Astrocyte (in vitro differentiated cells and primary cell): Measurements from ENCODE around the gene AOAH. TPM values are rescaled to one million over a fixed set of nuclear protein-coding genes. Genes with fewer than 3 reads are reported as not detected.

ENCODE experiments used
- DNase-seq: peaks from one replicate; pipeline ENCODE4 v3.0.0-alpha.2; 2010; ENCODE audit warnings: low read depth
- FAIRE-seq: peaks from 2 replicates; lab custom pipeline; 2011; peaks lifted over from hg19 to GRCh38; lab: Jason Lieb, UNC
- H2AFZ ChIP-seq: 2 replicates; pipeline ENCODE4 v1.6.0; 2012; ENCODE audit warnings: low read depth, low read length, inconsistent platforms
- H3K27ac ChIP-seq: 2 replicates; pipeline ENCODE4 v1.5.1; 2011; ENCODE audit warnings: low read depth, low read length, inconsistent platforms
- H3K27me3 ChIP-seq: 2 replicates; pipeline ENCODE4 v1.6.0; 2011; ENCODE audit warnings: low read length, inconsistent platforms; ENCODE audit not compliant: insufficient read depth
- H3K36me3 ChIP-seq: 2 replicates; pipeline ENCODE4 v1.5.1; 2011; ENCODE audit warnings: low read length, inconsistent platforms; ENCODE audit not compliant: insufficient read depth
- H3K4me1 ChIP-seq: 2 replicates; pipeline ENCODE4 v1.5.1; 2011; ENCODE audit warnings: low read length, inconsistent platforms; ENCODE audit not compliant: insufficient read depth
- H3K4me2 ChIP-seq: 2 replicates; pipeline ENCODE4 v1.6.0; 2012; ENCODE audit warnings: low read length, inconsistent platforms
- H3K4me3 ChIP-seq: 2 replicates; pipeline ENCODE4 v1.5.1; 2011; ENCODE audit warnings: low read depth, mild to moderate bottlenecking, low read length, inconsistent platforms; ENCODE audit not compliant: insufficient read depth
- H3K79me2 ChIP-seq: 2 replicates; pipeline ENCODE4 v1.6.0; 2012; ENCODE audit warnings: mild to moderate bottlenecking, low read length, inconsistent platforms; ENCODE audit not compliant: insufficient read depth
- H3K9ac ChIP-seq: 2 replicates; pipeline ENCODE4 v1.6.0; 2012; ENCODE audit warnings: mild to moderate bottlenecking, low read length, inconsistent platforms
- H3K9me3 ChIP-seq: 2 replicates; pipeline ENCODE4 v1.5.1; 2012; ENCODE audit warnings: low read depth, mild to moderate bottlenecking, low read length, inconsistent platforms; ENCODE audit not compliant: insufficient read depth
- H4K20me1 ChIP-seq: 2 replicates; pipeline ENCODE4 v1.6.0; 2012; ENCODE audit warnings: low read length, inconsistent platforms; ENCODE audit not compliant: insufficient read depth
- H3K27ac Mint-ChIP-seq: one replicate; pipeline ENCODE4 v1.8.0; 2021; ENCODE audit warnings: mild to moderate bottlenecking, mixed read lengths; ENCODE audit not compliant: unreplicated experiment
- H3K27me3 Mint-ChIP-seq: one replicate; pipeline ENCODE4 v1.8.0; 2021; ENCODE audit warnings: low read depth, mixed read lengths; ENCODE audit not compliant: unreplicated experiment
- H3K36me3 Mint-ChIP-seq: one replicate; pipeline ENCODE4 v1.8.0; 2021; ENCODE audit warnings: low read depth, mixed read lengths; ENCODE audit not compliant: unreplicated experiment
- H3K4me1 Mint-ChIP-seq: one replicate; pipeline ENCODE4 v1.8.0; 2021; ENCODE audit warnings: low read depth, mixed read lengths; ENCODE audit not compliant: unreplicated experiment
- H3K4me3 Mint-ChIP-seq: one replicate; pipeline ENCODE4 v1.8.0; 2021; ENCODE audit warnings: mild to moderate bottlenecking, moderate library complexity, mixed read lengths; ENCODE audit not compliant: unreplicated experiment
- H3K9me3 Mint-ChIP-seq: one replicate; pipeline ENCODE4 v1.8.0; 2021; ENCODE audit warnings: mild to moderate bottlenecking, mixed read lengths; ENCODE audit not compliant: unreplicated experiment
- EZH2 ChIP-seq: IDR thresholded peaks from 2 replicates; pipeline ENCODE4 v1.6.1; 2012; ENCODE audit warnings: mild to moderate bottlenecking, low read length, inconsistent platforms; ENCODE audit not compliant: insufficient read depth
- total RNA-seq: library from RNA; stranded (reverse); gene quantifications from 2 replicates; pipeline ENCODE4 v1.2.1, GENCODE V29; 2021
- TF ChIP-seq, protein P1 (sequence below): IDR thresholded peaks from 2 replicates; pipeline ENCODE4 v1.5.1; 2011; ENCODE audit warnings: low read depth, mild to moderate bottlenecking, inconsistent platforms, low read length, moderate library complexity; ENCODE audit not compliant: insufficient read depth

AOAH gene
- total RNA-seq, 1 donor from 2014 or later = not detected

DNA sequence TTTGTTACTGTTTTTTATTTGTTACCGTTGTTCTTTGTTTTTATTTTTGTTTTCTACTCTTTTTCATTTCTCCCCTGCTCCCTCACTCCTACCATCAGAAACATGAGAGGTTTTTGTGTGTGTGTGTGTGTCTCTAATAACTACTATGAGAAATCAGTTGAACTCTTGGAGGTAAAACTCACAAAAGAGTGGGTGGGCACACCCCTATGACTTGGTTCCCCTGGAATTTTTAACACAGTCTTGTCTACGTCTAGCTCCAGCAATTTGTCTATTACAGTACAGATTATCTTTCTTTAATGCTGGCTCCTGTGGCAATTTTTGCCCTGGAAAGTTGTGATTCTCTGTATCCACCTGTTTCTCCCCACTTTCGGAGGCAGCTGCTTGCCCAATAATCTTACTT is 56.2 kb downstream of the AOAH start:
- H3K4me3 Mint-ChIP-seq = no peak overlapping the region
- no peak overlapping the region for H2AFZ ChIP-seq
- no peaks in the 10 kb centered on the region for H3K36me3 ChIP-seq
- no peaks in the 10 kb centered on the region for H3K27me3 ChIP-seq
- DNase-seq (peak; percentile 82), FAIRE-seq (no peak)
- H3K4me1 ChIP-seq = peaks cover 8% of the 10 kb centered on the region
- peaks cover 17% of the 10 kb centered on the region for H3K4me1 Mint-ChIP-seq
- no peaks in the 10 kb centered on the region for H4K20me1 ChIP-seq
- TF ChIP-seq, protein P1, sequence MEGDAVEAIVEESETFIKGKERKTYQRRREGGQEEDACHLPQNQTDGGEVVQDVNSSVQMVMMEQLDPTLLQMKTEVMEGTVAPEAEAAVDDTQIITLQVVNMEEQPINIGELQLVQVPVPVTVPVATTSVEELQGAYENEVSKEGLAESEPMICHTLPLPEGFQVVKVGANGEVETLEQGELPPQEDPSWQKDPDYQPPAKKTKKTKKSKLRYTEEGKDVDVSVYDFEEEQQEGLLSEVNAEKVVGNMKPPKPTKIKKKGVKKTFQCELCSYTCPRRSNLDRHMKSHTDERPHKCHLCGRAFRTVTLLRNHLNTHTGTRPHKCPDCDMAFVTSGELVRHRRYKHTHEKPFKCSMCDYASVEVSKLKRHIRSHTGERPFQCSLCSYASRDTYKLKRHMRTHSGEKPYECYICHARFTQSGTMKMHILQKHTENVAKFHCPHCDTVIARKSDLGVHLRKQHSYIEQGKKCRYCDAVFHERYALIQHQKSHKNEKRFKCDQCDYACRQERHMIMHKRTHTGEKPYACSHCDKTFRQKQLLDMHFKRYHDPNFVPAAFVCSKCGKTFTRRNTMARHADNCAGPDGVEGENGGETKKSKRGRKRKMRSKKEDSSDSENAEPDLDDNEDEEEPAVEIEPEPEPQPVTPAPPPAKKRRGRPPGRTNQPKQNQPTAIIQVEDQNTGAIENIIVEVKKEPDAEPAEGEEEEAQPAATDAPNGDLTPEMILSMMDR = no peak
- no peak for TF ChIP-seq EZH2
- peak overlapping the region; percentile 18 for H3K27ac ChIP-seq
- H3K79me2 ChIP-seq = no peaks in the 10 kb centered on the region
- no peaks in the 10 kb centered on the region for H3K36me3 Mint-ChIP-seq
- H3K4me3 ChIP-seq = no peak overlapping the region
- no peaks in the 10 kb centered on the region for H3K9me3 ChIP-seq
- no peaks in the 10 kb centered on the region for H3K9me3 Mint-ChIP-seq
- no peak overlapping the region for H3K9ac ChIP-seq
- H3K4me2 ChIP-seq = peak overlapping the region; percentile 16
- H3K27me3 Mint-ChIP-seq = no peaks in the 10 kb centered on the region
- H3K27ac Mint-ChIP-seq = peak overlapping the region; percentile 42

GRCh38 chr7:36667007-36667745 is 57.1 kb downstream of the AOAH start:
- Histone ChIP-seq H3K4me3 (no peak overlapping the region), H3K27ac (peak overlapping the region; percentile 37), H3K4me2 (no peak overlapping the region), H3K79me2 (no peaks in the 10 kb centered on the region), H3K4me1 (peaks cover 8% of the 10 kb centered on the region), H4K20me1 (no peaks in the 10 kb centered on the region), H2AFZ (no peak overlapping the region), H3K9ac (no peak overlapping the region), H3K27me3 (no peaks in the 10 kb centered on the region), H3K9me3 (no peaks in the 10 kb centered on the region), H3K36me3 (no peaks in the 10 kb centered on the region)
- H3K27ac Mint-ChIP-seq = peak overlapping the region; percentile 68
- no peak overlapping the region for H3K4me3 Mint-ChIP-seq
- no peaks in the 10 kb centered on the region for H3K9me3 Mint-ChIP-seq
- peaks cover 17% of the 10 kb centered on the region for H3K4me1 Mint-ChIP-seq
- no peaks in the 10 kb centered on the region for H3K36me3 Mint-ChIP-seq
- TF ChIP-seq, protein P1 = no peak
- no peak for TF ChIP-seq EZH2
- peak; percentile 78 for DNase-seq
- FAIRE-seq = no peak
- no peaks in the 10 kb centered on the region for H3K27me3 Mint-ChIP-seq

DNA sequence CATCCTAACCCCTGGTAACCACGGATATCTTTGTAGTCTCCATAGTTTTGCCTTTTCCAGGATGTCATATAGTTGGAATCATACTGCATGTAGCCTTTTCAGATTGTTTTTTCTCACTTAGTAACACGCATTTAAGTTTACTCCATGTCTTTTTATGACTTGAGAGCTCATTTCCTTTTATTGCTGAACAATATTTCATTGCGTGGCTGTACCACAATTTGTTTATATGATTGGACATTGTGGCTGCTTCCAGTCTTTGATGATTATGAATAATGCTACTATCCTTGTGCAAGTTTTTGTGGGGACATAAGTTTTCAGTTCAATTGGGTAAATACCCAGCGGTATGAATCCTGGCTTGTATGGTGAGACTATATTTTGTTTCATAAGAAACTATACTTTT is 60.8 kb downstream of the AOAH start:
- H3K27ac Mint-ChIP-seq = no peak overlapping the region
- TF ChIP-seq, protein P1 = no peak
- TF ChIP-seq EZH2 = no peak
- Histone ChIP-seq H3K4me1 (peaks cover 33% of the 10 kb centered on the region), H3K79me2 (no peaks in the 10 kb centered on the region), H4K20me1 (no peaks in the 10 kb centered on the region), H2AFZ (no peak overlapping the region), H3K27ac (no peak overlapping the region), H3K9me3 (no peaks in the 10 kb centered on the region), H3K36me3 (no peaks in the 10 kb centered on the region), H3K4me3 (no peak overlapping the region), H3K27me3 (no peaks in the 10 kb centered on the region), H3K9ac (no peak overlapping the region), H3K4me2 (no peak overlapping the region)
- H3K4me1 Mint-ChIP-seq = peaks cover 33% of the 10 kb centered on the region
- no peak overlapping the region for H3K4me3 Mint-ChIP-seq
- DNase-seq = no peak
- no peak for FAIRE-seq
- H3K27me3 Mint-ChIP-seq = no peaks in the 10 kb centered on the region
- no peaks in the 10 kb centered on the region for H3K36me3 Mint-ChIP-seq
- no peaks in the 10 kb centered on the region for H3K9me3 Mint-ChIP-seq
